Activated B cell treated with CpG ODN at 0.5 μM for 24 hours (primary cell): Measurements from ENCODE around the gene FRMD3. TPM values are rescaled to one million over a fixed set of nuclear protein-coding genes. Genes with fewer than 3 reads are reported as not detected.

Experiments used
- ATAC-seq: fragments of 200-7000 bp; cut with Tn5 transposase; one replicate; pipeline ENCODE4 v1.10.0; 2021; ENCODE audit warnings: low read depth, mild to moderate bottlenecking, moderate library complexity
- CTCF ChIA-PET: fragments of 350-600 bp; sonication (Branson Sonifier 250); formaldehyde crosslinking; loops from one replicate; lab custom pipeline; 2021; ENCODE audit warnings: antibody characterized with exemption; lab: Charles Lee
- POLR2A ChIA-PET: fragments of 350-600 bp; sonication (Branson Sonifier 250); formaldehyde crosslinking; loops from one replicate; lab custom pipeline; 2021; ENCODE audit warnings: antibody characterized with exemption; lab: Charles Lee
- DNase-seq: peaks from one replicate; pipeline ENCODE4 v3.0.0; 2022
- H3K27ac Mint-ChIP-seq: one replicate; pipeline ENCODE4 v1.8.0; 2020; ENCODE audit warnings: mixed read lengths
- H3K27me3 Mint-ChIP-seq: one replicate; pipeline ENCODE4 v1.8.0; 2021; ENCODE audit warnings: mixed read lengths
- H3K36me3 Mint-ChIP-seq: one replicate; pipeline ENCODE4 v1.8.0; 2021; ENCODE audit warnings: low read depth, mixed read lengths
- H3K4me1 Mint-ChIP-seq: one replicate; pipeline ENCODE4 v1.8.0; 2021; ENCODE audit warnings: mixed read lengths
- H3K4me3 Mint-ChIP-seq: one replicate; pipeline ENCODE4 v1.8.0; 2020; ENCODE audit warnings: mild to moderate bottlenecking, mixed read lengths
- H3K9me3 Mint-ChIP-seq: one replicate; pipeline ENCODE4 v1.8.0; 2020; ENCODE audit warnings: mixed read lengths
- CTCF ChIP-seq: fragments of 200-600 bp; IDR thresholded peaks from one replicate; pipeline ENCODE4 v1.8.0; 2022; ENCODE audit warnings: antibody characterized with exemption, mild to moderate bottlenecking
- intact Hi-C: fragments of 100-400 bp; cut with micrococcal nuclease; formaldehyde crosslinking; loops from one replicate; pipeline ENCODE4 v1.15.1; 2024
- total RNA-seq: library from RNA; stranded (reverse); gene quantifications from 2 replicates; pipeline ENCODE4 v1.2.3, GENCODE V29; 2022

FRMD3 gene
- total RNA-seq, 1 donor from 2014 or later, result 0.91 TPM

GRCh38 chr9:83240671-83241070, 297.5 kb downstream of the FRMD3 start:
- Mint-ChIP-seq H3K9me3 (no peaks in the 10 kb centered on the region), H3K4me1 (no peaks in the 10 kb centered on the region), H3K4me3 (no peak overlapping the region), H3K27ac (no peak overlapping the region), H3K27me3 (no peaks in the 10 kb centered on the region), H3K36me3 (no peaks in the 10 kb centered on the region)
- DNase-seq (no peak), ATAC-seq (no peak)
- CTCF ChIA-PET, result no interaction called here
- no peak for TF ChIP-seq CTCF
- intact Hi-C loops, result no loop called here
- POLR2A ChIA-PET, result no interaction called here

GRCh38 chr9:83239747-83240146, 298.5 kb downstream of the FRMD3 start:
- CTCF ChIA-PET, result no interaction called here

DNA sequence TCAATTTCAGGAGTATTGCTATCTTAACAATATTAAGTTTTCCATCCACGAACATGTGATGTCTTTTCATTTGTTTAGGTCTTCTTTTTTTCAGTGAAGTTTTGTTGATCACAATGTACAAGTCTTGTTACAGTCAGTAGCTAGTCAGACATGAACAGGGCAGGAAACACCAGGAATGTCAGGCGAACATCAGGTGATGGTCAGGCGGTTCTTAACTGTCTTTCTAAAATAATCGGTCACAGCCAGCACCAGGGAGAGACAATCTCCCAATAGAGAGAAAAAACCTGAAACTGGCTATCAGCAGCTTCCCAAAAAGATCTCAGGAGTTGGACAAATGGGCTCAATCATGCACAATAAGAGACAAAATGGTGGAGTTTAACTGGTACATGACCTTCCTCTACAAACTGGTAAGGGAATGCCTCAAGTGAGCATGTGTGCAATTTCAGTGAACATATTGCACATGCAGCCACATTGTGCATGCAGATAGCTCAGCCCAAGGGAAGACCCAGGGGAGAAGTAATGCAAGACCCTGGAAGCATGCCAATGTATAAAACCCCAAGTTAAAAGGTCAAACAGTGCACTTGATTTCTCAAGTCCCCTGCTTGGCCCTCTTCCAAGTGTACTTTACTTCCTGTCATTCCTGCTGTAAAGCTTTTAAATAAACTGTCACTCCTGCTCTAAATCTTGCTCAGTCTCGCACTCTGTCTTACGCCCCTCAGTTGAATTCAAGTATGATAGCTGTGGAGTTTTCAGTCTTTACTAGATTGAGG, 299.1 kb downstream of the FRMD3 start:
- Mint-ChIP-seq H3K36me3 (no peaks in the 10 kb centered on the region), H3K9me3 (no peaks in the 10 kb centered on the region), H3K4me1 (no peaks in the 10 kb centered on the region), H3K27me3 (no peaks in the 10 kb centered on the region), H3K27ac (no peak overlapping the region), H3K4me3 (no peak overlapping the region)
- ChIA-PET POLR2A (no interaction called here), CTCF (no interaction called here)
- ATAC-seq (no peak), DNase-seq (no peak)
- no peak for TF ChIP-seq CTCF
- intact Hi-C loops, result no loop called here

More at GRCh38 chr9:83239747-83240146, 298.5 kb downstream of the FRMD3 start:
- intact Hi-C loops, result no loop called here
- Mint-ChIP-seq H3K27me3 (no peaks in the 10 kb centered on the region), H3K4me1 (no peaks in the 10 kb centered on the region), H3K36me3 (no peaks in the 10 kb centered on the region), H3K9me3 (no peaks in the 10 kb centered on the region), H3K4me3 (no peak overlapping the region), H3K27ac (no peak overlapping the region)
- ATAC-seq, result no peak
- TF ChIP-seq CTCF, result no peak
- no peak for DNase-seq
- POLR2A ChIA-PET, result no interaction called here

GRCh38 chr9:83236029-83236696, 302.0 kb downstream of the FRMD3 start:
- DNase-seq (no peak), ATAC-seq (no peak)
- no peak for TF ChIP-seq CTCF
- Mint-ChIP-seq H3K9me3 (no peaks in the 10 kb centered on the region), H3K36me3 (no peaks in the 10 kb centered on the region), H3K27ac (no peak overlapping the region), H3K4me3 (no peak overlapping the region), H3K4me1 (no peaks in the 10 kb centered on the region), H3K27me3 (no peaks in the 10 kb centered on the region)
- ChIA-PET CTCF (no interaction called here), POLR2A (no interaction called here)
- intact Hi-C loops, result no loop called here

- TF ChIP-seq CTCF, result no peak
- ChIA-PET POLR2A (no interaction called here), CTCF (no interaction called here)
- Mint-ChIP-seq H3K4me3 (no peak overlapping the region), H3K4me1 (no peaks in the 10 kb centered on the region), H3K9me3 (no peaks in the 10 kb centered on the region), H3K27ac (no peak overlapping the region), H3K36me3 (no peaks in the 10 kb centered on the region), H3K27me3 (no peaks in the 10 kb centered on the region)
- intact Hi-C loops, result no loop called here
- ATAC-seq (no peak), DNase-seq (no peak)
These were observed 302.7 kb downstream of the FRMD3 start for GRCh38 chr9:83235526-83235925.
